HG03432 (cell line): ENCODE measurements around the gene TMEM86A.
A peak's percentile ranks its signal among the peaks of the same experiment; 100 is the strongest.

Experiments
- ATAC-seq: cut with Tn5 transposase; IDR thresholded peaks from one replicate; pipeline ENCODE4 v1.9.1; 2021; ENCODE audit warnings: mild to moderate bottlenecking, moderate library complexity; ENCODE audit not compliant: unreplicated experiment

TMEM86A gene

DNA sequence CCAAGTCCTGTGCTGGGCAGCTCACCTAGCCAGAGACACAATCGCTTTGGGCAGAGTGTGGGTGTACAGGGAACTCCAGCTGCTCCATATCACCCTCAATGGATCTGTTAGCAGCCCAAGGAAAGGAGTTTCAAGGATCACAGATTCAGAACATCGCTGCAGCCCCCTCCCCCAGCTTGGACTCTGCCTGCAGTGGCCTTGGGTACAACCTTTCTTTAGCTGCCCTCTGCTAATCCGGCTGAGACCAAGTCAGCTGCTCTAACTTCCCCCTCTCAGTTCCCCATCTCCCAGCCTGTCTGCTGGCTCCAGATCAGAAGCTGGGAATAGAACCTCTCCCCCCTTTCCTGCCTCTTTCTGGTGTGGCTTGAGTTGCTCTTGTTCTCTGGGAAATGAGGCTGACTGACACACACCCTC lies 1.3 kb downstream of the TMEM86A start:
- ATAC-seq = no peak

DNA sequence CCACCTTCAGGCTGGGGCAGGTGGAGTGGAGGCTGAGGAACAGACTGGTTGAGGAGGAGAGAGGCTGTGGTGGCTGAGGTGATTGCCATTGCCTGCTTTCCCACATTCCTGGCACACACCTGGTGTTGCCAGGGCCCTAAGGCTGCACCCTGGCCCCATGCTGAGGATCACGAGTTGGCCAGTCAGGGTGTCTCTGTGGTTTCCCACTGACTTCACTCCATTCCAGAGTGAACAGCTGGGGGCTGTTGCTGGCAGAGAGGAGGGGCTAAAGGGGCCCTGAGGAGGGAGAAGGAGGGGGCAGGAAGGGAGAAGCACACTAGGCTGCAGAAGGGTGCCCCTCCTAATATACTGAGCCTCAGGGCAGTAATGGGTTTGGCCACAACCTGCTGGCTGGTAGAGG lies 1.8 kb downstream of the TMEM86A start:
- ATAC-seq = no peak

DNA sequence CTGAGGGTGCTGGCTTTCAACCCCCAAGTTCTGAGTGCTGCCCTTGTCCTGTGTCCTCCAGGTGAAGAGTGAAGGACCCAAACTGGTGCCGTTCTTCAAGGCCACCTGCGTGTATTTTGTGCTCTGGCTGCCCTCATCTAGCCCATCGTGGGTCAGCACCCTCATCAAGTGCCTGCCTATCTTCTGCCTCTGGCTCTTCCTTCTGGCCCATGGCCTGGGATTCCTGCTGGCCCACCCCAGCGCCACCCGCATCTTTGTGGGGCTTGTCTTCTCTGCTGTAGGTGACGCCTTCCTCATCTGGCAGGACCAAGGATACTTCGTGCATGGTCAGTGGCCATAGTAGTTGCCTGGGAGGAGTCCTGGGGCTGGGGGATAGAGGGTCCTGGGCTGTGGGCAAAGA lies 2.3 kb downstream of the TMEM86A start:
- no peak for ATAC-seq

DNA sequence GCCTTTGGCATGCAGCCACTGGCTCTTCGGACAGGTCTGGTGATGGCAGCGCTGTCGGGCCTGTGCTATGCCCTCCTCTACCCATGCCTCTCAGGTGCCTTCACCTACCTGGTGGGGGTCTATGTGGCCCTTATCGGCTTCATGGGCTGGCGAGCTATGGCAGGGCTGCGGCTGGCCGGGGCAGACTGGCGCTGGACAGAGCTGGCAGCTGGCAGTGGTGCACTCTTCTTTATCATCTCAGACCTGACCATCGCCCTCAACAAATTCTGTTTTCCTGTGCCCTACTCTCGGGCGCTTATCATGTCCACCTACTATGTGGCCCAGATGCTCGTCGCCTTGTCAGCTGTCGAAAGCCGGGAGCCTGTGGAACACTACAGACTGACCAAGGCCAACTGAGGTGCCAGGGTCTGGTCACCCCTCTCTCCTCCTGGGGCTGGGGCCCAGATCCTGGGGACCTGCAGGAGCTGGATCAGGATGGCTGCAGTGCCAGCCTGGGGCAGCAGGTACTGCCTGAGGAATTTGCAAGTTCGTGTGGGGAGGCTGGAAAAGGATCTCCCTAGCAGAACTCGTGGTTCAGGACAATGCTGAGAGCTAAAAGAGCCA lies 3.1 kb downstream of the TMEM86A start:
- ATAC-seq = no peak

GRCh38 chr11:18703001-18703763 lies 4.6 kb downstream of the TMEM86A start:
- ATAC-seq = no peak

- no peak for ATAC-seq
These were observed 5.6 kb downstream of the TMEM86A start for GRCh38 chr11:18704045-18704645.

DNA sequence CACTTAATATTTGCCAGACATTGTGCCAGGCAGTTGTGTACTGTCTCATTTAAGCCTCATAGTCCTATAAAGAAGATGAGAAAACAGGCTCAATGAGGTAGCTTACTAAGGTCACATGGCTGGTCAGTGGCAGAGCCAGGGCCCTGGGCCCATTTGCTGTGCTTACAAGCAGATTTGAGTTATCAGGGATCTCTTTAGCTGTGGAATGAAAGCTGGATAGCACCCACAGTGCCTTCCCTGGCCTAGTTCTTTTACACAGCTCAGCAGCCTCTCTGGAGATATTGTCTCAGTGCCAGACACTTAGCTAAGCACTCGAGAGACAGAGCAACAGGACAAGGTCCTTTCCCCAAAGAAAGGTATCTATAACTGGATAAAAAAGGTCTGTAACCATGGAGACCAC lies 6.1 kb downstream of the TMEM86A start:
- no peak for ATAC-seq

DNA sequence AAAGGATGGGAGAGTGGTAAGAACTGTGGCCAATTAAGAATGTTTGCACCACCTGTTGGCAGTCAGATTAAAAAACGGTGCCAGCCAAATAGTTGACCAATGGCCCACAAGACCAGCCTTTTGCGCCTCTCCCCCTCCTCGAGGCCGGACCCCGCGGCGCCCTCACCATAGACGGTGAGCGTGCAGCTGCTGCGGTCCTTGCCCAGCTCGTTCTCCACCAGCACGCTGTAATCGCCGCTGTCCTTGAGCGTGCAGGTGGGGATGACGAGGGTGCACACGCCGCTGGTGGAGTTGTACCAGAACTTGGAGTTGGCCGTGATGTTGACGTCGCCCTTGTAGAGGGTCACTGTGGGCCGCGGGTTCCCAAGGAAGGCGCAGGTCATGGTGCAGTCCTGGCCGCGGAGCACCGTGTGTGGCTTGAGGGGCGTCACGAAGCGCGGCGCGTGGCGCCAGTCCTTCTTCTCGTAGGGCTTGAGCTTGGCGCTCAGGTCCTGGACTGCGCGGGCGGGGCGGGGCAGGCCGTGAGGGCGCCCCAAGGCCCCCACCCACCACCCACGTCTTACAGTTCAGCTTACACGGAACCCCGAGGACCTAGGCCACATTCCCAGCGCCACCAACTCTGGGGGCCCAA lies 7.2 kb downstream of the TMEM86A start:
- ATAC-seq = no peak

DNA sequence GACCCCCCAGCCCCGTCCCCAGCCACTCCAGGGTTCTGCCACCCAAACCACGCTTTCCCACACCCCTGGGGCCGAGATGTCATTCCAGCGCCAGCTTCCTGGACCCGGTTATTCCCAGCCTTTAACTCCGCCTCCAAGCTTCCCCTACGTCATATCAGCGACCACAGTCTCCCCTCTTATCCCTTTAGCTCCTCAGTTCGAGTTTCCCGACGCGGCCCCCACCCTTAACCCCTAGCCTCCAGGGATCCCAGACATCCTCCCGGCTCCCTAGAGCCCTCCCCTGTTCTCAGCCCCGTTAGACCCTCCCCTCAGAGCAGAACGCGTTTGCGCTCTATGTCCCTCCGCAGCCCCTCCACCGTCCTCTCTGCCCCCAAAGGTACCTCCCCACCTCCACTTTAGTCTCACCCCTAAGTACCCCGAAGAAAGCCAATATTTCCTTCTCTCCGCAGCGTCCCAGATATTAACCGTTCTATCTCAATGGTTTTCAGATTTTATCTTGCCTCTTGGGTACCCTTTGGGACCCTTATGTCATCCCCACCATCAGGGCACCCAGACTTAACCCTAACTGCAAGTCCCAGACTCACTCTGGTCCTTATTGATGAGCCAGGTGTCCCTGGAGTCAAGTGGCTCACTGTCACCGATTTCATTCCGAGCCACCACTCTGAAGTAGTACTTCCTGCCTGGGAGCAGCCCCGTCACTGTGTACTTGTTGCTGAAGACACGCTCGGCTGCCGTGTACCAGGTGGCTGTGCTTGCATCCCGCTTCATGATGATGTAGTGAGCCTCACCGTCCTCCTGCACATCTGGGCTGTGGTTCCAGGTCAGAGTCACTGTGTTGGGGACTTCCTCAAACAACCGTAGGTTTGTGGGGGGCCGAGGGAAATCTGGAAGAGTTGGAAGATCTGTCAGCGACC lies 8.0 kb downstream of the TMEM86A start:
- peak; percentile 63 for ATAC-seq

DNA sequence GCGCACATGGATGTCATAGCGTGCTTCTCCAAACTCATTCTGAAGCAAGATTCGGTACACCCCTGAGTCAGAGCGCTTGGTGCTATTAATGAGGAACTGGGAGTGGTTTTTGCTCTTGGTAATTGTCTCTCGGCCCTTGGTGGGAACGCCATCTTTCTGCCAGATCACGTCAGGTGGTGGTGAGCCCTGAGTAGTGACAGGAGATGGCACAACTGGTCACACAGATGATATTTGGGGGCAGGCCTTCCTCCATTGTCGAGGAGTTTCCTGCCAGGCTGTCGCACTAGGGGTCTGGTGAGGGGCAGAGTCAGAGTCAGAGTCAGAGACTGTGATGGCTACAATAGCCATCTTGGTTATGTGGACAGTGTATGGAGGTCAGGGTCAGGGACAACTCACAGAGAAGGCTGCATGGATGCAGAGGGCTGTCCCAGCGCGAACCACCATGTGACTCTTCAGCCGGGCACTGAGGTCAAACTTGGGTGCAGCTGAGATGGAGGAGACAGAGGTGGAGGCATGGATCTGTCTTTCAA lies 9.3 kb downstream of the TMEM86A start:
- ATAC-seq = no peak

DNA sequence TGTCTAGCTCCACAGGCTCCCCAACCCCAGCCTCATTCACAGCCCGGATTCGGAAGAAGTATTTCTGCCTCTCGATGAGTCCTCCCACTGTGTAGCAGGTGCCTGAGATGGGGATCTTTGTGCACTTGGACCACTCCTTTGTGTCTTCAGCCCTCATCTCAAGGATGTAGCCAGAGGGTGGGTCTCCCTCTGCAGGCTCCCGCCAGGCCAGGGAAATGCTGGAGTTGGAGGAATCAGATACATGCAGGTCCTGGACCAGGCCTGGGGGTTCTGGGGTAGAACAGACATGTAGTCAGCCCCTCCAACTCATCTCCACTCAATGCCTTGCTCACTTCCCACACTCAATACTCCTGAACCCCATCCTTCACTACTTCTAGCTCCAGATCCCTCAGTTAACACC lies 10.8 kb downstream of the TMEM86A start:
- no peak for ATAC-seq

DNA sequence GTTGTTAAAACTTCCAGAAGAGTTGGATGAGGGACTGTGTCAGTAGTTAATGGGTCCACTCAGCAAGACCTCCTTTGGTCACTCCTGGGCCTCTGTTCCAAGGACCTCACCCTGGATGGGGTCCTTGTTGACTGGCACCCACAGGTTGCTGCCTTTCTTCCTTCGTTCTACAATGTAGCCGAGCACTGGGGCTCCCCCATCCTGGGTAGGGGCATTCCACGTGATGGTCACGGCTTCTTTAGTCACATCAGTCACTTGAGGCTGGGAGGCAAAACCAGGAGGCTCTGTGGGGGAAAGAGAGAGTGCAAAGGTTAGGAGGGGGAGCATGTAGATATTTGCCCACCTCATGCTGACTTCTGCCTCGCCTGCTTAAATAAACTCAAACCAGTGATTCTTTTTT lies 12.0 kb downstream of the TMEM86A start:
- peak; percentile 43 for ATAC-seq

DNA sequence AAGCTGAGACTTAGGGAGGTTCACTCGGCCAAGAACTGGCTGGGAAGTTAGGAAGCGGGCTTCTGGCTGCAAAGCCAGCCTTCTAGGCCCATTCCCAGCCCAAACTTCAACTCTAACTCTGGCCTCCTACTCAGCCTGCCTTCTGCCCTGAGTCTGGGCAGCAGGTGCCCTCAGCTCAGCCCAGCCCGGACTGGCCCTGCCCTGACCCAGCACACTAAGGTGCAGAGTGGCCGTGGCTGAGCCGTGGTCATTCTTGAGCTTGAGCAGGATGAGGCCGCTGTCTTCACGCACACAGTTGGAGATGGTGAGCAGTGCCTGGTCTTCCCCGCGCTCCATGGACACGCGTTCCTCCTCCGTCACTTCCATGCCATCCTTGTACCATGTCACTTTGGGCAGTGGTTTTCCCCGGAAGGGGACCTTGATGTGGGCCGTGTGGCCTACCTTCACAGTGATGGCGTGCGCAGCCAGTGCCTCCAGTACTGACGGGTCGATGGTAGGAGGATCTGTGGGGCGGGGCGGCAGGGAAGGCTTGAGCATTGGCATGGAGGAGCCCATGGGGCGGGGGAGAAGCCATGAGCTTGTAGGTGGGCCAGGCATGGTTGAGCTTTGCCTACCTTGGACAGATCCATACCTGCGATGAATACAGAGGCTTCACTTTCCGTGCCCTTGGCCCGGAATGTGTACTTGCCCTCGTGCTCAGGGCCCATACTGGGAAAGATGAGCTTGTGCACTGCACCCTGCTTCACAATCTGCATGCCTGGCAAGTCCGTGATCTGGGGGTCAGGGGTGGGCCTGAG lies 15.3 kb downstream of the TMEM86A start:
- ATAC-seq = no peak

DNA sequence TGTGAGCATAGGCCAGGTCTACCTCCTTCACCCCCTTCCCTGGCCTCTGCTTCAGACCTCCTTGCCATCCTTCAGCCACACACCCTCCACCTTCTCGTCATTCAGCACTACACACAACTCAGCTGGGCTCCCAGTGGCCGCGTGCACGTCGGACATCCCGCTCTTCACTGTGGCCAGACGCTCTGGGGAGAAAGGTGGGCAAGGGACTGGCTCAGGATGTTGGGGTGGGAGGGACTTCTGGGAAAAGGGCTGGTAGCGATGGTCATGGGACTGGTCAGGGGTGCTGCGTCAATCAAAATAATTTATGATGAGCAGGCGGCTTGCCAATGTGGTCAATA lies 15.8 kb downstream of the TMEM86A start:
- ATAC-seq = no peak

DNA sequence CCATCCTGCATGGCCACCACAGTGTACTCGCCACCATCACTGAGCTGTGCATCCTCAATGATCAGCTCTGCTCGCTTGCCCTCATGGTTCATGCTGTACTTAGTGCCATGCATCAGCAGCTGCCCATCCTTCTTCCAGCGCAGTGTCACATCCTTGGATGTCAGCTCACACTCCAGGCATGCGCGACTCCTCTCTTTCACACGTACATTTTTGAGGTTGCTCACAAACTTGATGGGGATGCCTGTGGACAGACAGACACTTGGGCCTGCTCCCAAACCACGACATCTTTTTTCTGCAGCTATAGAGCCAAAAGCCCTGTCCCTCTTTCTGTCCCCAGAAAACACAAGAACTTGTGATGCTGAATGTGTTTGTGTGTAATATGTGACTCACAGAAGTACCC lies 16.9 kb downstream of the TMEM86A start:
- ATAC-seq = no peak

- no peak for ATAC-seq
These were observed 21.7 kb downstream of the TMEM86A start for GRCh38 chr11:18720091-18720807.

DNA sequence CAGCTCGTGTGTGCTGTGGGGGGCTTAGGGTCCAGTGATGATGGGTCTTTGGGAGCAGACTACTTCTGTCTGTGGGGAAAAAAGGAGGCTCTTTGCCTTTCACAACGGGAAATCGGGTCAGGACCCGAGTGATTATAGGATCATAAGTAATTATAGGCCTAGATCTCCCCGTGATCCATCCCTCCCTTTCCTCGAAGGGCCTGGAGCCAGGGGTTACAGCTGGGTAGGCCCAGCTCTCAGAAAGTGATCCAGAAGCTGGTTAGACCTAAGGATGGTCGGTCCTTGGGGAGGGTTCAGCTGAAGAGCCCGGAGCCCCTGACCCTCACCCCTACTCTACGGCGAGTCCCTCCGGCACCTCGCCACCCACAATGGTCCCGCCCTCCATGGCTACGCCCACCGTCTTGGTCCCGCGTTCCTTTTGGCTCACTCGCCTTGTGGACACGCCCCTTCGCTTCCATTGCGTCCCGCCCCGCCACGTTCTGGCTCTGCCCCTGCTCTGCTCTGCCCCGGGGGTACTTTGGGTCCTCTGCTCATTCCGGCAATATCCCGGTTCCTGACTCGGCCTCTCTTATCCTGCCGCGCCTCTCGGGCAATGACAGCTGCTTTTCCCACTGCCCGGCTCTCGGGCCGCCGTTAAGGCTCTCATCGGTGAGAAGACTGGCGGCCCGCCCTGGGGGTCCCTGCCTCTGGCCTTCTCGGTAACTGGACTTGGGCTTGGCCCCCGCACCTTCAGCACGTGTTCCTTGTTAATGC lies 22.4 kb downstream of the TMEM86A start:
- peak; percentile 72 for ATAC-seq

- ATAC-seq = peak; percentile 71
These were observed 23.1 kb downstream of the TMEM86A start for GRCh38 chr11:18721561-18722292.
